ENCODE measurements around the gene PPP2R2C. TPM values are rescaled to one million over a fixed set of nuclear protein-coding genes. Genes with fewer than 3 reads are reported as not detected.

Gene PPP2R2C
- total and polyA plus RNA-seq, 10 of the 15 experiments (the other 5 are each of a cell fraction or from before 2014, with no cell fraction given) = 0.13 to 0.15 TPM; not detected in 8

DNA sequence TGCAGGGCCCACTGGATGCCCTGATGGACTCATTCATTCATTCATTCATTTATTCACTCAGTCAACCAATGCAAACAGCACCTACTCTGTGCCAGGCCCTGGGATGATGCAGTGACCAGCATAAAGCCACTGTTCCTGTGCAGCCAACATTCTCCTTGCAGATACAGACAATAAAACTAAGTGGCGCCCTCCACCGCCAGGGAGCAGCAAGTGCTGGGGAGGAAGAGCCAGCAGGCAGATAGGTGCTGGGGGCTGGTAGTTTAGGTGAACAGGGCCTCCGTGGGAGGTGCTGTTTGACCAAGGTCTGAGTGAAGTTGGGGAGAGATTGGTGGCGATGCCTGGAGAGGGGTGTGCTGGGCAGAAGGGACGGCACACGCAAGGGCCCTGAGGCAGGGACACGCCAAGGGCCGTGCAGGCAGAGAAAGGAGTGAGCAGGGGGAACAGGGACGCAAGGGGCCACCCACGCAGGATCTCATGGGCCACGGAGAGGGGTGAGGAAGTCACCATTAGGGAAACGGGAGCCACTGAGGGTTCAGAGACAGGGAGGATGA lies 137.3 kb downstream of the PPP2R2C start (continued):
- TF ChIP-seq, protein P1, sequence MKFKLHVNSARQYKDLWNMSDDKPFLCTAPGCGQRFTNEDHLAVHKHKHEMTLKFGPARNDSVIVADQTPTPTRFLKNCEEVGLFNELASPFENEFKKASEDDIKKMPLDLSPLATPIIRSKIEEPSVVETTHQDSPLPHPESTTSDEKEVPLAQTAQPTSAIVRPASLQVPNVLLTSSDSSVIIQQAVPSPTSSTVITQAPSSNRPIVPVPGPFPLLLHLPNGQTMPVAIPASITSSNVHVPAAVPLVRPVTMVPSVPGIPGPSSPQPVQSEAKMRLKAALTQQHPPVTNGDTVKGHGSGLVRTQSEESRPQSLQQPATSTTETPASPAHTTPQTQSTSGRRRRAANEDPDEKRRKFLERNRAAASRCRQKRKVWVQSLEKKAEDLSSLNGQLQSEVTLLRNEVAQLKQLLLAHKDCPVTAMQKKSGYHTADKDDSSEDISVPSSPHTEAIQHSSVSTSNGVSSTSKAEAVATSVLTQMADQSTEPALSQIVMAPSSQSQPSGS (IDR thresholded peaks at IDR 0.05; ENCODE audit: low read length) = no peak
- TF ChIP-seq CREB1 (IDR thresholded peaks at IDR 0.05; ENCODE audit: low read depth) (no peak), LARP7 (IDR thresholded peaks at IDR 0.05) (no peak), RFX5 (IDR thresholded peaks at IDR 0.05; ENCODE audit: low read depth, low read length) (no peak), SRF (IDR thresholded peaks at IDR 0.05; ENCODE audit: low read depth in 2 of 2, low read length in 2 of 2) (no peak), ETV6 (conservative IDR thresholded peaks at IDR 0.05 in 1 of 2, IDR thresholded peaks at IDR 0.05 in 1 of 2; ENCODE audit: borderline replicate concordance in 1 of 2, low read depth in 1 of 2) (no peak), EGR1 (IDR thresholded peaks at IDR 0.05; ENCODE audit: borderline replicate concordance in 1 of 2, low read depth in 2 of 2, low read length in 2 of 2) (no peak), SP1 (IDR thresholded peaks at IDR 0.05; ENCODE audit: low read depth, low read length) (no peak)
- TF ChIP-seq, protein P2, sequence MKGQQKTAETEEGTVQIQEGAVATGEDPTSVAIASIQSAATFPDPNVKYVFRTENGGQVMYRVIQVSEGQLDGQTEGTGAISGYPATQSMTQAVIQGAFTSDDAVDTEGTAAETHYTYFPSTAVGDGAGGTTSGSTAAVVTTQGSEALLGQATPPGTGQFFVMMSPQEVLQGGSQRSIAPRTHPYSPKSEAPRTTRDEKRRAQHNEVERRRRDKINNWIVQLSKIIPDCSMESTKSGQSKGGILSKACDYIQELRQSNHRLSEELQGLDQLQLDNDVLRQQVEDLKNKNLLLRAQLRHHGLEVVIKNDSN (IDR thresholded peaks at IDR 0.05; ENCODE audit: borderline replicate concordance, extremely low read length, insufficient read depth, low read depth, low read length) = no peak
- TF ChIP-seq, protein P3, sequence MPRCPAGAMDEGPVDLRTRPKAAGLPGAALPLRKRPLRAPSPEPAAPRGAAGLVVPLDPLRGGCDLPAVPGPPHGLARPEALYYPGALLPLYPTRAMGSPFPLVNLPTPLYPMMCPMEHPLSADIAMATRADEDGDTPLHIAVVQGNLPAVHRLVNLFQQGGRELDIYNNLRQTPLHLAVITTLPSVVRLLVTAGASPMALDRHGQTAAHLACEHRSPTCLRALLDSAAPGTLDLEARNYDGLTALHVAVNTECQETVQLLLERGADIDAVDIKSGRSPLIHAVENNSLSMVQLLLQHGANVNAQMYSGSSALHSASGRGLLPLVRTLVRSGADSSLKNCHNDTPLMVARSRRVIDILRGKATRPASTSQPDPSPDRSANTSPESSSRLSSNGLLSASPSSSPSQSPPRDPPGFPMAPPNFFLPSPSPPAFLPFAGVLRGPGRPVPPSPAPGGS (IDR thresholded peaks at IDR 0.05; ENCODE audit: borderline replicate concordance, insufficient read depth, low read depth, low read length, poor library complexity, severe bottlenecking) = no peak

Measured in GM12878 (cell line).